Measurements from ENCODE around the gene KRTAP9-3.
A peak's percentile ranks its signal among the peaks of the same experiment; 100 is the strongest.
"Not testable (repeated sequence)": the region's sequence is repeated elsewhere in the genome, so short reads cannot be mapped to it uniquely, and the experiment has no call there.

KRTAP9-3 gene

GRCh38 chr17:41211845-41212466 lies 20.3 kb upstream of the KRTAP9-3 start:
- no peak overlapping the region; the same call in 1 of the 2 replicates for H3K27ac ChIP-seq
- TF ChIP-seq, protein P1, sequence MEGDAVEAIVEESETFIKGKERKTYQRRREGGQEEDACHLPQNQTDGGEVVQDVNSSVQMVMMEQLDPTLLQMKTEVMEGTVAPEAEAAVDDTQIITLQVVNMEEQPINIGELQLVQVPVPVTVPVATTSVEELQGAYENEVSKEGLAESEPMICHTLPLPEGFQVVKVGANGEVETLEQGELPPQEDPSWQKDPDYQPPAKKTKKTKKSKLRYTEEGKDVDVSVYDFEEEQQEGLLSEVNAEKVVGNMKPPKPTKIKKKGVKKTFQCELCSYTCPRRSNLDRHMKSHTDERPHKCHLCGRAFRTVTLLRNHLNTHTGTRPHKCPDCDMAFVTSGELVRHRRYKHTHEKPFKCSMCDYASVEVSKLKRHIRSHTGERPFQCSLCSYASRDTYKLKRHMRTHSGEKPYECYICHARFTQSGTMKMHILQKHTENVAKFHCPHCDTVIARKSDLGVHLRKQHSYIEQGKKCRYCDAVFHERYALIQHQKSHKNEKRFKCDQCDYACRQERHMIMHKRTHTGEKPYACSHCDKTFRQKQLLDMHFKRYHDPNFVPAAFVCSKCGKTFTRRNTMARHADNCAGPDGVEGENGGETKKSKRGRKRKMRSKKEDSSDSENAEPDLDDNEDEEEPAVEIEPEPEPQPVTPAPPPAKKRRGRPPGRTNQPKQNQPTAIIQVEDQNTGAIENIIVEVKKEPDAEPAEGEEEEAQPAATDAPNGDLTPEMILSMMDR (conservative IDR thresholded peaks at IDR 0.05), result no peak
- no peak for TF ChIP-seq ZFX (IDR thresholded peaks at IDR 0.05)

DNA sequence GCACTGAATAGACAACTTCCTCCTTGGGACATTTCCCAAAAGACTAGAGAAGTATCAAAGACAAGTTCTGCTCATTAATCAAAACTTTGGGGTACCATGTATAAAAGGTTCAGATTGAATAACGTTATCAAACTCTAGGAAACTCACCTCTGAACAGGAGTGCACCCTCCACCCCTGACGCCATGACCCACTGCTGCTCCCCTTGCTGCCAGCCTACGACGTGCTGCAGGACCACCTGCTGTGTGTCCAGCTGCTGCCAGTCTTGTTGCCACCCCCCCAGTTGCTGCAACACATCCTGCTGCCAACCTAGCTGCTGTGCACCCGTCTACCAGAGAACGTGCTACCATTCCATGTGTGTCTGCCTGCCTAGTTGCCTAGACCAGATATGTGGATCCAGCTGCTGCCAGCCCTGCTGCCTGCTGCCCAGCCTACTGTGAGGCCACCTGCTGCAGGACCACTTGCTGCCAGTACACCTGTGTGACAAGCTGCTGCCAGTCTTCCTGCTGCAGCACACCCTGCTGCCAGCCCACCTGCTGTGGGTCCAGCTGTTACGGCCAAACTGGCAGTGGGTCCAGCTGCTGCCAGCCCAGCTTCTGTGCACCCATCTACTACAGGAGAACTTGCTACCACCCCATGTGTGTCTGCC lies 19.6 kb upstream of the KRTAP9-3 start:
- H3K27ac ChIP-seq, result peak overlapping the region; percentile 24; the same call in 1 of the 2 replicates
- TF ChIP-seq, protein P1 (conservative IDR thresholded peaks at IDR 0.05), result no peak
- TF ChIP-seq ZFX (IDR thresholded peaks at IDR 0.05), result no peak

- no peak overlapping the region for H3K27ac ChIP-seq
- no peak for TF ChIP-seq ZFX (IDR thresholded peaks at IDR 0.05)
- TF ChIP-seq, protein P1 (conservative IDR thresholded peaks at IDR 0.05), result no peak
Measured at GRCh38 chr17:41215681-41216080, 16.6 kb upstream of the KRTAP9-3 start.

- TF ChIP-seq ZFX (IDR thresholded peaks at IDR 0.05), result no peak
- TF ChIP-seq, protein P1 (conservative IDR thresholded peaks at IDR 0.05), result no peak
- no peak overlapping the region for H3K27ac ChIP-seq
Measured at GRCh38 chr17:41223821-41224220, 8.4 kb upstream of the KRTAP9-3 start.

DNA sequence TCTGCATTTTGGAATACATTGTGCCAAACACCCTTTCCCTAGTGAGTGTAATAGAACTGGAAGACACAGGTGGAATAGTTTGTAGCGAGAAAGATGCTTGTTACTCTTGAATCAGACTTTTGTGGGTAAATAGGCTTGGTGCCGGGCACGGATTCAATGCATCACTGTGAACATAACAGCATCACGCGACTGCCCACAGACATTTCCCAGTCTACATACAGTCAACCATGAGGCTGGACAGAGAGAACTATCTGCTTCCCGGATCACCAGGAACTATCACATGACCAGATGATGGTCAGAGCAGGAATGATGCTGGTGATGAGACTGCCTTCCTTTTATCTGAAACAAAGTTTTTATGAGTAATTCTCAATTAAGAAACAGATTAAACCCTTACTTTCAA lies 6.2 kb upstream of the KRTAP9-3 start:
- no peak for TF ChIP-seq ZFX (IDR thresholded peaks at IDR 0.05)
- TF ChIP-seq, protein P1 (conservative IDR thresholded peaks at IDR 0.05), result no peak
- H3K27ac ChIP-seq, result no peak overlapping the region

GRCh38 chr17:41226598-41227095 lies 5.6 kb upstream of the KRTAP9-3 start, which contains the start of gene KRTAP9-2:
TSS of gene KRTAP9-2 (plus strand) at chr17:41226648. CDS start at chr17:41226655, 7 bp downstream.
- H3K27ac ChIP-seq, result not testable (repeated sequence)

DNA sequence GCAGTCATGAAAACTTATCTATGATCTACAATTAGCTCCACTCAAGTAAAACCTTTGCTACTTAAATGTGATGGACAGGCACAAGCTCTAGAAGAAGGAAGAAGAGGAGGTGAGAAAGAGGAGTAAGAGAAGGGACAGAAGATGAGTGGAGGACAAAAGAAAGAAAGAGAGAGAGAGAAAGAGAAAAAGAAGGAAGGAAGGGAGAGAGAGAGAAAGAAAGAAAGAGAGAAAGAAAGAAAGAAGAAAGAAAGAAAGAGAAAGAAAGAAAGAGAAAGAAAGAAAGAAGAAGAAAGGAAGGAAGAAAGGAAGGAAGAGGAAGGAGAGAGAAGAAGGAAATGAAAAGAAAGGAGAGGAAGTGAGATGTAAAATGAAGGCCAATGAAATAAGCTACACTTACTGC lies 2.2 kb upstream of the KRTAP9-3 start:
- no peak for TF ChIP-seq ZFX (IDR thresholded peaks at IDR 0.05)
- TF ChIP-seq, protein P1 (conservative IDR thresholded peaks at IDR 0.05), result no peak
- H3K27ac ChIP-seq, result no peak overlapping the region

Measured in C4-2B (cell line).